GM19395 (cell line): ENCODE data around the gene ALPL.

ENCODE experiments used
- ATAC-seq: cut with Tn5 transposase; IDR thresholded peaks from one replicate; pipeline ENCODE4 v1.9.1; 2021; ENCODE audit warnings: mild to moderate bottlenecking, moderate library complexity; ENCODE audit not compliant: unreplicated experiment

ALPL gene

DNA sequence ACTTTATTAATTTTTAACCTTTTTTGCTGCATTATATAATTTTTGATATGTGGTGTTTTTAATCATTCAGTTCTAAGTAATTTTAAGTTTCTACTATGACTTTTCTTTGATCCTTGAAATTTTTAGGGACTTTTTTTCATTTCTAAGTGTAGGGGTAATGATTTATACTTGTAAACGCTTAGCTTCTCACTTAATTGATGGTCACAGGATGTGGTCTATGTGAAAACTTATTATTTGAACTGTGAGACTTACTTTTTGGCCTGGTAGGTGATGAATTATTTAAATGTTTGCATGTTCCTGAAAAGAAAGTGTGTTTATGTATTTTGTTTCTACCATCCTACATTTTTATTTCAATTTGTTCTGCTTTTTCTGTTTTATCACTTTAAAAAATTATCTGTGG, 17.2 kb downstream of the ALPL start:
- ATAC-seq, result no peak

DNA sequence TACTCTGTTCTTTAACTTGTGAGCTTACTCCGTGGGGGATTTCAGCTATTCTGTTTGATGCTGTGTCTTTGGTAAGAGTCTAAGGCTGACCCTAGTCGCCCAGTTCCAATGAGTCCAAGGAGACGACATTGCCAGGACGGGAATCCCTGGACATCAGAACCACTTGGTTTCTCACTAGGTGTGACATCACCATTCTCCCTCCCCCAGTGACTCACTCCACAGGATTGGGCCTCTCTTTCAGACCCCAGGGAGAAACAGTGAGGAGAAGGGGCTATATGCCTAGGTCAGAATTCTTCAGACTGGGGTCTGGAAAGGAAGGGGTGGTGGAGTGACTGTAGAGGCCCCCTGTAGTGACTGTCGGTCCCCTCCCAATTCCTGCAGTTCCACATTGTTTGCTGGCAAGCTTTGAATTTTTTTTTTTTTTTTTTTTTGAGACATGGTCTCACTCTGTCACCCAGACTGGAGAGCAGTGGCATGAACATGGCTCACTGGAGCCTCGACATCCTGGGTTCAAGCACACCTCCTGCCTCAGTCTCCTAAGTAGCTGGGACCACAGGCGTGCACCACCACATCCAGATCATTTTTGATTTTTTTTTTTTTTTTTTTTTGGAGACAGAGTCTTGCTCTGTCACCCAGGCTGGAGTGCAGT, 21.3 kb downstream of the ALPL start:
- ATAC-seq, result no peak

DNA sequence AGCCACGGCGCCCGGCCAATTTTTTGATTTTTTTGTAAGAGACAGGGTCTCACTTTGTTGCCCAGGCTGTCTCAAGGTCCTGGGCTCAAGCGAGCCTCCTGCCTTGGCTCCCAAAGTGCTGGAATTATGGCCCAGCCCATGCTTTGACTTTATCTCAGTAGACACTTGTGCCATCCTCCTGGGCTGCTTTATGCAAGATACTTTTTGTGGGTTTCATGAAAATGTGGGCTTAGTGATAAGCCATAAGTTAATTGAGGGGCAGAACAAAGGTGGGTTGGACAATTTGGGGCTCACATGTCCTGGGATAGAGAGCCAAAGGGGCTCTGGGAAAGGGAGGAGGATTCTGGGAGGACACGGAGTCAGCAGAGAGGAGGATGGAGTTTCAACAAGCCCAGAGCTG, 22.0 kb downstream of the ALPL start:
- no peak for ATAC-seq

DNA sequence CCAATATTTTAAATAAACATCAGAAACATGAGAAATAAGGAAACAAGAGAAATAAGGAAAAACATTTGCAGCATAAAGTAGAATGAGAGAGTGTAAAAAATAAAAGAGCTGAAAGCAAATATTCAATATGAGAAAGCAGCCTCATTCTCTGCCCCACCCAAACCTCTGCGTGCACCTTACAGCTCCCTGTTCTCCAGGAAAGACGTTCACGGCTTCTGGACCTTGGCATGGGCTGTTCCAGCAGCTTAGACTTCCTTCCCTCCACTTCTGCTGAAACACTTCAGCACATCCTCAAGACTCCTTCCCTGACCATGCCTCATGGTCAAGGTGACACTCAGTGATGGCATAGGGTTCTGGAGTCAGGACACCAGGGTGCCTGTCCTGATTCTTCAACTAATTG, 23.3 kb downstream of the ALPL start:
- no peak for ATAC-seq

DNA sequence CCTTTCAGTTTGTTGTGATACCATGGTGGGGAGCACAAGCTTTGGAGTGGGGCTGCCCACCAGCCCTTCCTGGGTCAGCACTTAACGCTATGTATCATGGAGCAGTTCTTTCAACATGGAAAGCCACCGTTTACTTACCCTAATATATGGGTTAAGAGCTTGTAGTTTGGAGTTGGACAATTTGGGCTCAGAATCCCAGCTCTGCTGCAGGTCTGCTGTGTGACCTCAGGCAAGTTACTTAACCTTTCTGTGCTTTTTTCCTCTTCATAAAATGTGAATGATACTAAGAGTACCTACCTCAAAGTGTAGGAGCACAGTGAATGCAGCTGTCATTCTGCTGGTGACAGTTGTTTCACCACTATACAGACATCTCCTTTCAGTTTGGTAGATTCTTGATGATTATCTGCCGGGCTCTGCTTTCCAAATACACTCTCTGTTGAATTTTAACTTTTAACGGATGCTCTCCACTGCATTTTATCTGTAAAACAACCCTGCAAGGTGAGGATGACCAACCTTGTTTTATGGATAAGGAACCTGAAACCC, 23.8 kb downstream of the ALPL start:
- ATAC-seq, result no peak

DNA sequence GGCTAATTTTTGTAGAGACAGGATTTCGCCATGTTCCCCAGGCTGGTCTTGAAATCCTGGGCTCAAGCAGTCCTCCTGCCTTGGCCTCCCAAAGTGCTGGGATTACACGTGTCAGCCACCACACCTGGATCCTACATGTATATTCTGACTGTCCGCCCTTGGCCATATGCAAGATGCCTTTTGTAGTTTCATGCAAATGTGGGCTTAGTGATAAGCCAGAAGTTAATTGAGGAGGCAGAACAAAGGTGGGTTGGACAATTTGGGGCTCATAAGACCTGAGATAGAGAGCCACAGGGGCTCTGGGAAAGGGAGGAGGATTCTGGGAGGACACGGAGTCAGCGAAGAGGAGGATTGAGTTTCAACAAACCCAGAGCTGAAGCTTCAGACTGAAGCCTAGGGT, 24.9 kb downstream of the ALPL start:
- no peak for ATAC-seq

DNA sequence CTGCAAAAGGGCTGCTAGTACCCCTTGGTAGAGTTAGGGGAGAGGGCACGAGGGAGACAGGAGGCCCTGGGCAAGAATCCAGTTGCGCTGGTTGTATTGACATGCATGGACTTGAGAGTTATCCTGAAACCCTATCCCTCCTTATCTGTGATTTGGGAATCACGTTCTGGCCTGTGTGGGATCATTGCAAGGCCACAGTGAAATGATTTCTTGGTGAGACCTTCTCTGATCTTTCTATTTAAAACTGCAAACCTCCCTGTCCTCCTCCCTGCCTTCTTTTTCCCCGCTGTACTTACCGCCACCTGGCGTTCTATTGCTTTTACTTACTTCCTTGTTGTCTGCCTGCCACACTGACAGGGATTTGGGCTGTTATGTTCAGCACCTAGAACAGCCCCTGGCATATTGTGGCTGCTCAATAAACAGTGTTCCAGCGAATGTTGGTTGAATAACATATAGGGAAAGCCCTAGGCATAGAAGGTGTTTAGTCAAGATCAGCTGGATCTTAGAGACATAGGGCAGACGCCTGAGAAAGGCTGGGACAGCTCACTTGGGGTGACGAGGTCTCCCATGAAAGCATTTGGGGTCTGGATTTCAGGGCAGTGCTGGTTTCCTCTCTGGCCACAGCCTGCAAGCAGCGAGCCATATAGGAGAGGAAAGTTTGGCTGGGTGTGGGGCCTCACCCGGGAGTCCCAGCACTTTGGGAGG, 25.6 kb downstream of the ALPL start:
- ATAC-seq, result no peak

DNA sequence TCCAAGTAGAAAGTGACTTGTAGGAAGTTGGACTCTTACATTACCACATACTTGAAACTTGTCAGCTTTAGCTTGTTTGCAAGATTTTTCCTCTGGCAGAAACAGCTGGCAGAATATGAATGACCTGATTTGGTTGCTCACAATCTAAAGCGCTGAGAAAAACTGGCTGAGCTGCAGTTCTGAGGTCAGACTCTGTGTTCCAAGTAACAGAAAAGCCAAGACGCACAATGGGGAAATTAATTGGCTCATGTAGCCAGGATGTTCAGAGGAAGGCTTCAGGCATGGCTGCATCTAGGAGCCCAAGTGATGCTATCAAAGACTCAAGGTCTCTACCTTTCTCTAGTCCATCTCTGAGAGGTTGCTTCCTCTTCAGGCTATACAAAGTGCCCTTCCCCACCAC, 27.0 kb downstream of the ALPL start:
- no peak for ATAC-seq

DNA sequence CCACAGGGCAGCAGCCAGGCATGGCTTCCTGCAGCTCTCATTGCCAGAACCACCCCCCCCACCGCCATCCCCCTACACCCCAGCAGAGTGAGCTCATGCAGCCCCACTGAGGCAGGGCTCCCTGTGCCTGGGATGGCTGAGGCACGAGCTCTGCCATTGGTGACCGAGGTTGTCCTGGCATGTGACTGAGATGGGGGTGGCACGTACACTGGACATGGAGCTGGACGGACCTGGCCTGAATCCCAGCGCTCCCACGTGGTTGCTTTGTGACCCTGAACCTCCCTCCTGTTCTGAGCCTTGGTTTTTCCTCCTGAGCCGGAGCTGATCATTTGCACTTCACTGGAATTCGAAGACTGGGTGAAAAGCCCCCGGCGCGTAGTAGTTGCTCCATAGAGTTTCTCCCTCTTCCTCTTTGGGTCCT, 28.3 kb downstream of the ALPL start:
- ATAC-seq, result no peak

DNA sequence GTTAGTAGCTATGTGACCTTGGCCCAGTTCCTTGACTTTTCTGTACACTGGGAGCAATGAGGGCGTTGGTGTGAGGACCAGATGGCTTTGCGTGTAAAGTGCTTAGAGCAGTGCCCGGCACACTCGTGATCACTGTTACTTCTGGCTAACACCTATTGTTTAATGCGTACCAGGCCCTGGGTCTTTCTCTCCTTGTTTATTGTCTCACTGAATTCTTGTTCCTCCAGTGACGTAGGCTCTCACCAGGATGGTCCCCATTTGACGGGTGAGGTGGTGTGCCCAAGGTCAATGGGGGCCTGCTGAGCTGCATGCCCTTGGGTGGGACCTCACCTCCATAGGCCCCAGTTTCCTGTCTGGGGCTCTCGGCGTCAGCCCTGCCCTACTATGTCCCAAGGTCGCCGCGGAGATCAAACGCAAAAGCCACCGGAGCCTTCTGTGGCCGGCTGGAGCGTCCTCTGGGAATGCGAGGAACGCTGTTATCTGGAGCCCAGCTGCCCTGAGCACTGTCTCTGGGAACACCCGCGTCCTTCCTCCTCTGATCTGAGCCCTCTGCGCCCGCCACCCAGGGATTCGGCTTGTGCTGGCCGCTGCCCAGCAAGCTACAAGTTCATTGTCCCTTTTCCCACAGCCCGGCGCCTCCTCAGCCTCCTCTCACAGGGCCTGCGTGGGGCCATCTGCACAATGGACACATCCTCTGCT, 28.9 kb downstream of the ALPL start:
- no peak for ATAC-seq

DNA sequence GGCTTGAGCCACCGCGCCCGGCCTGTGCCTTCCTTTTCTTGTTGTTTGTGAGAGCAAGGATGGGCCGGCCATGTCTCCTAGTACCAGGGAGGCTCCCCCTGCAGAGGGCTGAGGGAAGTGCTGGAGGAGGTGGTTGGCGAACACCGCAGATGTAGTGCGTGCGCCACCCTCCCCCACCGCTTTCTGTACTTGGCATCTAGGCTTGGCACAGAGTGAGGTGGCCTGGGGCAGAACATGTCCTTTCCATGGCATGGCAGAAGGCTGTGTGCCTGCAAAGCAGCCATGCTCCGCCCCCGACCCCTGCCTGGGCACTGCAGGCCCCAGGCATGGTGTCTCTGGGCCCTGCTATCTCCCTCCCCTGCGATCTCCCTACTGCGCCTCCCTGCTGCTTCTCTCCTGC, 30.7 kb downstream of the ALPL start:
- ATAC-seq, result no peak

DNA sequence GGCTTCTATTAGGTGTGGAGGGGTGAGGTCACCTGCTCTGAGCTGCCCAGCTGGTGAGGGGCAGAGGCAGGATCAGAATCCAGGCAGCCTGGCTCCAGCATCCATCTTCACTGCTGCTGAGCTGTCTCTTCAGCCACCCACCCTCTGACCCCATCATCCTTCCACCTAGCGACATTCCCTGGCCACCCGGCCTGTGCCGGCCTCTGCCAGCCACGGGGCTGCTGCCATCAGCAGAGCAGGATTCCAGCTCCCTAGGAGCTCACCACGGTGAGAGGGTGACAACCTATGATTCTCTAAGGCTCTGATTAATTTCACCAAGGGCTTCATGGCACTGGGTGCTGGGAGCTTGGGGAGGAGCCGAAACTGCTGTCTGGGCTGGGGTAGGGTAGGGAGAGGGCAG, 32.1 kb downstream of the ALPL start:
- ATAC-seq, result no peak

DNA sequence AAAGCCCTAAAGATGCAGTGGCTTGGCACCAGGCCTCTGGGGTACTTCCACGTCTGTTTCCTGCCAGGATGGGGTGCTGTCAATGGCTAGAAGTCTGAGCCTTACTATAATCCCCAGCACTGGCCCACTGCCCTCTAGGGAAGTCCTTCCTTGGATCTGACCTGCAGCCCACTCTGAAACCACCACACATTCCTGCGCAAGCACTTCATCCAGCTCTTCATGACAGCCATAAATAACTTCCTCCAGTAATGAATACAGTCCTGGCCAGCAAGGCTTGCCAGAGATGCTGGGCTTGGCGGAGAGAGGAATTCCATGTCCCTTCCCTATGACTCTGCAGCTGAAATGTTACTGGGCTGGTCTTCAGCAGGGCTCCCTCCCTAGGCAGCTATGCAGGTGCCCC, 32.6 kb downstream of the ALPL start:
- ATAC-seq, result no peak

DNA sequence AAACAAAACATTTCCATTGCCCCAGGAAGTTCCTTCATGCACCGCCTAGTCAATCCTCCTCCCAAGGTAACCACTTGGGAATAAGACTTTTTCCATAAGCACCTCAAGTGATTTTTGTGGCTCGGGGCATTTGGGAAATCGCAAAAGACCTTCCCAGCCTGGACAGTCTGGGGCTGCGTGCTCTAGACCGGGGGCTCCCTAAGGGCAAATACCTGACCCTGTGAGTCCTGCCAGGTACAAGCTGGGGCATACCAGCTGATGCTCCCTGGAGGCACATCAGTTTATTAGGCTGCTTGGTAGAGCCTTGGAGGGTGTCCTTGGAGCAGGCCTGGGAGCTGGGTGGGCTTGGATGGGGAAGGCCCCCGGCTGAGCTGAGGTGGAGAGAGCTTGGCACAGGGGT, 34.4 kb downstream of the ALPL start:
- no peak for ATAC-seq

DNA sequence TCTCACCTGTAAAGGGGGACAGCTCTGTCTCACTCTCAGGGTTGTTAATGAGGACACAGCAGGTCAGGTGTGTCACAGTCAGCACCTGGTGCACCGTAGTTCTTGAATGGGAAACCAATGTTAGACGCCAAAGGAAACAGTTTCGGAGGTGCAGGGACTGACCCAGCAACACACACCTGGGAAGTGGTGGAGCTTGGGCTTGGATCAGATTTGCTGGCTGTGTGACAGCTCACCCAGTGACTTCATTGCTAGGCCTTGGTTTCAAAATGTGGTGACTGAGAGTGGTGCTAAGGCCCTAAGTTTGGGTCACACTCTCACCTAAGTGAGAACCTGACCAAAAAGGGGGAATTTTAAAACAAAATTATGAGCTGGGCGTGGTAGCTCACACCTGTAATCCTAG, 34.9 kb downstream of the ALPL start:
- ATAC-seq, result no peak

DNA sequence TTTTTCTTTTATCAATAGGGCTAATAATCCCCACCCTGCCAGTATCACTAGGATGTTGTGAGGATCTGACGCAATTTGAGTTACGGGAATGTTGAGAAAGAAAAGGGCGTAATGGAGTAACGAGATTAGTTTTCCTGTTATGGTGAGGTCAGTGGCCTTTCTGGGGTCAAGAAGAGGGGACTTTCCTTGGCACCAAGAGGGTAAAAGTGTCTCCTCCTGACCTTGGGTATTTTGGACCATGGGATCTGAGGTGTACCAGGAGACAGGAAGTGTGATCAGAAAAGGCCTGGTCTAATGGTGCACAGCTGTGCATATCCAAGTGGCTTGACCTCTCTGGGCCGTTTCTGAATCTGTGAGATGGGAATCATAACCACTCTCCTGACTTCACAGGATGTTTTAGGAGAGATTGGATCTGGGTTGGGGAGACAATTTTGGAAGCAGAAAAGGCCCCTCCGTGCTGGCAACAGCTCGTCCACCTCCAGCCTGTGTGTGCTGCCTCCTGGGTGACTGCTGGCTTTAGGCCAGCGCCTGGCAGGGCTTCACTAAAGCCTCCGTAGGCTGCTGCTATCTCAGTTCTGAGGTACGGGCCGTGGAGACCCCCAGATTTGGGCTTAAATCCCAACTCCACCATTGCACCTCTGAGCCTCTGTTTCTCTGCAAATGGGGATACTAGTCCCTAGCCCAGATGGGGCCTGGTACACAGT, 37.1 kb downstream of the ALPL start:
- no peak for ATAC-seq

DNA sequence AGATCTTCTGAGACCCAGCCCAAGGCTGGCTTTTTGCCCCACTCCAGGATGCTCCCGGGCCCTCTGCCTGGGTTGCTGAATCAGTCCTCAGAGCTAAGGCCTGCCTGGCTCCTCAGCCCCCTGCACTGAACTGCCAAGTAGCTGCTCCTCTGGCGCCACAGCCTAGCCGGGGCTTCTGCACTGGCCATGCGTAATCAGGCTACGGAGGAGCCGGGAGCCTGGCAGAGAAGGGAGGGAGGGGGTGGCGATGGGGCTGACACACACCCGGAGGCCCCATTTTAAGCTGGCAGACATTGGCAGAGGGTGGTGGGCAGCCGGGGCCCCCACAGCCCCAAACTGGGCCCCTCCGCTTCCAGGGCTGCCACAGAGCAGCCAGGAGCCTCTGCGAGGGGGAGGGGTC, 38.7 kb downstream of the ALPL start:
- ATAC-seq, result no peak

DNA sequence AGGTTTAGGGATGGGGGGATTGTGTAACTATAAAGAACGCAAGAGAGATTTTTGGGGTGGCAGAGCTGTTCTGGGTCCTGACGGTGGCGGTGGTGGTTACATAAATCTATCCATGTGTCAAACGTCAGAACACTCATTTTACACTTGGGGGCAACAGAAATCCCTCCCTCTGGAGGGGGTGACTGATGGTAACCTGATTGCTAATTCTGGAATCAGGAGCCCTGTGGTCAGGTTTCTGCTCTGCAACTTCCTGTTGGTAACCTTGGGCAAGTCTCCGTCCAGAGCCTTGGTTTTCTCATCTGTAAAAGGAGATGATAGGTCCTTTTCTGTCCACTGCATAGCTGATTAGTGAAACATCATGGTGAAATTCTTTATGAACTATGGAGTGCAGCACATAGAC, 40.9 kb downstream of the ALPL start:
- no peak for ATAC-seq

DNA sequence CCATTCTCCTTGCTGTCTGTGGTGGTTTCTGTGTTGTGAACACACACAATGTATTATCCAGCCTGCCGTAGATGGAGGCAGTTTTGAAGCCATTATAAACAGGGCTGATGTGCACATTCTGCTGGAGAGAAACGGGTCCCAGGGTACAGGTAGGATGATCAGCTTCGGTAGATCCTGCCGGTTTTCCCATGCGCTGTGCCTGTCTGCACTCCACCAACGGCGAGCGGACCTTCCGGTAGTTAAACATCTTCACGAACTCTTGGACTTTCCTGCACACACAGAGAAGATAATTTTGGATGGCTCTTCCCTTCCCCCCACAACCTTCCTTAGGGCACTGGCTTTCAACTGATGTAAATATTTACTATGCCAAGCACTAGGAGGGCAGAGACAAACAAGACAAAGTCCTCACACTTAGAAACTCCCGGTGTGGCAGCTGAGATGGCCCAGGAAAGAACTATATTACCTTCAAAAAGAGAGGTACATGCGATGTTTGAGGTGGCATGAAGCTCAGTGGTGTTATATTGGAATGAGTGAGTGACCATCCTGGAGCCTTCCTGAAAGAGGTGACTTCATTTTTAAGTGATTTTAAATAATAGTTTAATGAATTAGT, 41.7 kb downstream of the ALPL start:
- no peak for ATAC-seq

DNA sequence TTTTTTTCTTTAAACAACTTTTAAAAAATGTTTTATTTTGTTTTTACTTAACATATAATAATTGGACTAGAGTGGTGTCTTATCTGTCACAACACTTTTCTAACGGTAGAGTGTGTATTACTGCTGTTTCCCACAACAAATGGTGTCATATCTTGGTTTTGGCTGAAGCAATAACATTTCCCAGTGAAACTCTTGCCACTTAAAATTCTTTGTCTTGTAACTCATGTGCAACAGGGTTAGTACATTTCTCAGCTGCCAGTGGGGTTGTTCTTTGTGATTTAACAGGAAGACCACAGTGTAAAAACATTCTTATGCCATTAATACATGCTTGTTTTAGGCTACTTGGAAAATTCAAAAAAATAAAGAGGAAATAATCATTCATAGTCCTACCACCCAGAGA, 43.5 kb downstream of the ALPL start:
- ATAC-seq, result no peak
